ENCODE results near the gene EPHA3. TPM values are rescaled to one million over a fixed set of nuclear protein-coding genes. Genes with fewer than 3 reads are reported as not detected.

EPHA3 gene
- total and polyA plus RNA-seq, 2 of the 4 experiments (the other 2 are of a cell fraction), result 0.10 to 0.18 TPM

GRCh38 chr3:89503891-89504391 lies 396.5 kb downstream of the EPHA3 start:
- ATAC-seq (ENCODE audit: low read depth), result no peak
- POLR2A ChIA-PET (ENCODE audit: unreplicated experiment), result no interaction called here
- in situ Hi-C loops (cut with MboI; ENCODE audit: low sequenced_read_pairs), result no loop called here
- Histone ChIP-seq H3K23ac (ENCODE audit: low read depth, low read length) (no peak overlapping the region), H2BK15ac (ENCODE audit: low read depth, low read length) (no peak overlapping the region), H2AFZ (replicated peaks; ENCODE audit: low read length, poor library complexity) (no peak overlapping the region), H3K27me3 (ENCODE audit: control insufficient read depth, insufficient read depth, low read length) (no peaks in the 10 kb centered on the region), H3K18ac (ENCODE audit: low read depth, low read length) (no peak overlapping the region), H4K8ac (ENCODE audit: low read depth in 2 of 2, low read length in 2 of 2) (no peak overlapping the region), H3K27ac (ENCODE audit: insufficient read depth, low read length) (no peak overlapping the region), H3K4me3 (ENCODE audit: insufficient read depth, low read depth, low read length) (no peak overlapping the region), H3K9ac (ENCODE audit: low read depth, low read length) (no peak overlapping the region), H4K20me1 (ENCODE audit: insufficient read depth, low read length) (no peaks in the 10 kb centered on the region), H3K56ac (ENCODE audit: extremely low read depth, insufficient read depth, low read length) (no peak overlapping the region), H3K36me3 (ENCODE audit: control insufficient read depth, insufficient read depth, low read length) (no peaks in the 10 kb centered on the region), H2AK5ac (ENCODE audit: low read depth, low read length) (no peak overlapping the region), H3K14ac (replicated peaks; ENCODE audit: low read depth, low read length) (no peak overlapping the region), H4K5ac (ENCODE audit: low read depth, low read length) (no peak overlapping the region), H2BK5ac (ENCODE audit: low read depth, low read length, poor library complexity, severe bottlenecking) (no peak overlapping the region), H4K91ac (ENCODE audit: insufficient read depth, low read depth, low read length) (no peak overlapping the region), H2BK120ac (ENCODE audit: low read depth, low read length) (no peak overlapping the region), H3K4ac (ENCODE audit: low read depth, low read length) (no peak overlapping the region), H3K4me2 (ENCODE audit: low read depth, low read length) (no peak overlapping the region), H3K9me3 (ENCODE audit: control insufficient read depth, insufficient read depth, low read length) (no peaks in the 10 kb centered on the region), H2AK9ac (replicated peaks; ENCODE audit: low read depth, low read length, poor library complexity) (no peak overlapping the region), H3K79me1 (ENCODE audit: low read depth in 1 of 2, low read length in 2 of 2) (no peaks in the 10 kb centered on the region), H3K9me1 (ENCODE audit: insufficient read depth, low read length) (no peaks in the 10 kb centered on the region), H2BK20ac (ENCODE audit: low read depth, low read length) (no peak overlapping the region), H3K4me1 (ENCODE audit: control insufficient read depth, insufficient read depth, low read length) (no peaks in the 10 kb centered on the region)
- no peak for TF ChIP-seq CEBPB (IDR thresholded peaks at IDR 0.05; ENCODE audit: low read depth, low read length)
- TF ChIP-seq RAD21 (IDR thresholded peaks at IDR 0.05; ENCODE audit: low read length), result no peak
- no peak for TF ChIP-seq CHD1 (IDR thresholded peaks at IDR 0.05; ENCODE audit: low read depth, low read length)
- TF ChIP-seq MAZ (IDR thresholded peaks at IDR 0.05; ENCODE audit: borderline replicate concordance, low read depth, low read length), result no peak
- no peak for TF ChIP-seq RFX5 (IDR thresholded peaks at IDR 0.05; ENCODE audit: low read depth, low read length)
- TF ChIP-seq CTCF (conservative IDR thresholded peaks at IDR 0.05; ENCODE audit: low read depth, low read length), result no peak
- no CpG with 5 or more reads among the region's 2 CpGs for WGBS, 2 experiments (ENCODE audit: extremely low coverage in 2 of 2, insufficient read length in 1 of 2)
- intact Hi-C loops (cut with micrococcal nuclease), result no loop called here
- dilution Hi-C loops (cut with HindIII; ENCODE audit: low sequenced_read_pairs, unreplicated experiment), result no loop called here
- no peak for DNase-seq
- CTCF ChIA-PET, result no interaction called here
- BruUV-seq (replicated peaks), result no TSS peak
